Measurements from ENCODE around the gene LEFTY1.

The LEFTY1 gene

DNA sequence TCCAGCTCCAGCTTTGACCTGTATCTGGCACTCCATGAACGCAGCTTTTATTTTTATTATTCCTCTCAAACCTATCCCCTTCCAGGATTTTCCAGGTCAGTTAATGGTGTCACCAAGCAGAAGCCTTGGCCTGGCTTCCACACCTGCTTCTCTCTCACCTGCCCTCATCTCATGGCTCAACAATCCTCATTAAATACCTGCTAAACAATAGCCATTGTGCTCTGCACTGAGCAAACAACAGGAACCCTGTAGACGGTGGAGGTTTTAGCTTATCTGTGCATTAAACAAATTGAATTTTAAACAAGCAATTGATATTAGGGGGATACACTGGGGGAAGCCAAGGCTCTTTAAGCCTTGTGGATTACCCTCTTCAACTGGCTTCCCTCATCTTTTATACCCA is 19.8 kb upstream of the LEFTY1 start:
- TF ChIP-seq, protein P1, sequence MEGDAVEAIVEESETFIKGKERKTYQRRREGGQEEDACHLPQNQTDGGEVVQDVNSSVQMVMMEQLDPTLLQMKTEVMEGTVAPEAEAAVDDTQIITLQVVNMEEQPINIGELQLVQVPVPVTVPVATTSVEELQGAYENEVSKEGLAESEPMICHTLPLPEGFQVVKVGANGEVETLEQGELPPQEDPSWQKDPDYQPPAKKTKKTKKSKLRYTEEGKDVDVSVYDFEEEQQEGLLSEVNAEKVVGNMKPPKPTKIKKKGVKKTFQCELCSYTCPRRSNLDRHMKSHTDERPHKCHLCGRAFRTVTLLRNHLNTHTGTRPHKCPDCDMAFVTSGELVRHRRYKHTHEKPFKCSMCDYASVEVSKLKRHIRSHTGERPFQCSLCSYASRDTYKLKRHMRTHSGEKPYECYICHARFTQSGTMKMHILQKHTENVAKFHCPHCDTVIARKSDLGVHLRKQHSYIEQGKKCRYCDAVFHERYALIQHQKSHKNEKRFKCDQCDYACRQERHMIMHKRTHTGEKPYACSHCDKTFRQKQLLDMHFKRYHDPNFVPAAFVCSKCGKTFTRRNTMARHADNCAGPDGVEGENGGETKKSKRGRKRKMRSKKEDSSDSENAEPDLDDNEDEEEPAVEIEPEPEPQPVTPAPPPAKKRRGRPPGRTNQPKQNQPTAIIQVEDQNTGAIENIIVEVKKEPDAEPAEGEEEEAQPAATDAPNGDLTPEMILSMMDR (IDR thresholded peaks at IDR 0.05; ENCODE audit: insufficient read depth, low read length): no peak
- TF ChIP-seq SPI1 (IDR thresholded peaks at IDR 0.05; ENCODE audit: borderline replicate concordance, low read depth) (no peak), GABPA (IDR thresholded peaks at IDR 0.05; ENCODE audit: low read depth) (no peak), POLR2AphosphoS5 (IDR thresholded peaks at IDR 0.05; ENCODE audit: low read depth) (no peak)
- TF ChIP-seq, protein P2, sequence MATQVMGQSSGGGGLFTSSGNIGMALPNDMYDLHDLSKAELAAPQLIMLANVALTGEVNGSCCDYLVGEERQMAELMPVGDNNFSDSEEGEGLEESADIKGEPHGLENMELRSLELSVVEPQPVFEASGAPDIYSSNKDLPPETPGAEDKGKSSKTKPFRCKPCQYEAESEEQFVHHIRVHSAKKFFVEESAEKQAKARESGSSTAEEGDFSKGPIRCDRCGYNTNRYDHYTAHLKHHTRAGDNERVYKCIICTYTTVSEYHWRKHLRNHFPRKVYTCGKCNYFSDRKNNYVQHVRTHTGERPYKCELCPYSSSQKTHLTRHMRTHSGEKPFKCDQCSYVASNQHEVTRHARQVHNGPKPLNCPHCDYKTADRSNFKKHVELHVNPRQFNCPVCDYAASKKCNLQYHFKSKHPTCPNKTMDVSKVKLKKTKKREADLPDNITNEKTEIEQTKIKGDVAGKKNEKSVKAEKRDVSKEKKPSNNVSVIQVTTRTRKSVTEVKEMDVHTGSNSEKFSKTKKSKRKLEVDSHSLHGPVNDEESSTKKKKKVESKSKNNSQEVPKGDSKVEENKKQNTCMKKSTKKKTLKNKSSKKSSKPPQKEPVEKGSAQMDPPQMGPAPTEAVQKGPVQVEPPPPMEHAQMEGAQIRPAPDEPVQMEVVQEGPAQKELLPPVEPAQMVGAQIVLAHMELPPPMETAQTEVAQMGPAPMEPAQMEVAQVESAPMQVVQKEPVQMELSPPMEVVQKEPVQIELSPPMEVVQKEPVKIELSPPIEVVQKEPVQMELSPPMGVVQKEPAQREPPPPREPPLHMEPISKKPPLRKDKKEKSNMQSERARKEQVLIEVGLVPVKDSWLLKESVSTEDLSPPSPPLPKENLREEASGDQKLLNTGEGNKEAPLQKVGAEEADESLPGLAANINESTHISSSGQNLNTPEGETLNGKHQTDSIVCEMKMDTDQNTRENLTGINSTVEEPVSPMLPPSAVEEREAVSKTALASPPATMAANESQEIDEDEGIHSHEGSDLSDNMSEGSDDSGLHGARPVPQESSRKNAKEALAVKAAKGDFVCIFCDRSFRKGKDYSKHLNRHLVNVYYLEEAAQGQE (IDR thresholded peaks at IDR 0.05; ENCODE audit: insufficient replicate concordance, low read depth): no peak
- H3K4me3 ChIP-seq (replicated peaks; ENCODE audit: insufficient read depth, low read length): no peak overlapping the region
- no peak for DNase-seq (ENCODE audit: low read depth in 1 of 2, low spot score in 1 of 2)

DNA sequence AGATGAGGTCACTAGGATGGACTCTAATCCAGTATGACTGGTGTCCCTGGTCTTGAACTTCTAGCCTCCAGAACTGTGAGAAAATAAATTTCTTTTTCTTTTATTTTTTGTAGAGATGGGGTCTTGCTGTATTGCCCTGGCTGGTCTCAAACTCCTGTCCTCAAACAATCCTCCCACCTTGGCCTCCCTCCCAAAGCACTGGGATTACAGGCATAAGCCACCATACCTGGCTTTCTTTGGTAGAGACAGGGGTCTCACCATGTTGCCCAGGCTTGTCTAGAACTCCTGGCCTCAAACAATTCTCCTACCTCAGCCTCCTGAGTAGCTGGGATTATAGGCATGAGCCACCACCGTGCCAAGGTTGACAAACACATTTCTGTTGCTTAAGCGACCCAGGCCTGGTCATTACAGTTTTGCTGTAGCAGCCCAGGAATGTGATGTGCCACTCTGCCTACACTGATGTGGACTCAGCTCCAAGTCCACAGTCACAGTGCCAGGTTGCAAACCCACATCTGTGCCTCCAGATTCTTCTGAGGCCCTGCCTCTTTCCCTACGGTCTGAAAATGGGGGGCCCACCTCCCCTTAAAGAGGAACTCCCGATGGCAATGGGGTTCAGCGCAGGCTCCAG is 19.2 kb upstream of the LEFTY1 start:
- no peaks in the 10 kb centered on the region for H3K27me3 ChIP-seq (ENCODE audit: insufficient read depth, poor library complexity, severe bottlenecking)
- TF ChIP-seq SPI1 (IDR thresholded peaks at IDR 0.05; ENCODE audit: borderline replicate concordance, low read depth) (no peak), POLR2AphosphoS5 (IDR thresholded peaks at IDR 0.05; ENCODE audit: low read depth) (no peak), GABPA (IDR thresholded peaks at IDR 0.05; ENCODE audit: low read depth) (no peak)
- TF ChIP-seq, protein P1 (IDR thresholded peaks at IDR 0.05; ENCODE audit: insufficient read depth, low read length): no peak
- no peak overlapping the region for H3K4me3 ChIP-seq (replicated peaks; ENCODE audit: insufficient read depth, low read length)
- H3K27ac ChIP-seq (replicated peaks): no peak overlapping the region
- no peak for DNase-seq (ENCODE audit: low read depth in 1 of 2, low spot score in 1 of 2)

More for the DNA sequence above, 19.8 kb upstream of the LEFTY1 start:
- Histone ChIP-seq H3K27ac (replicated peaks) (no peak overlapping the region), H3K27me3 (ENCODE audit: insufficient read depth, poor library complexity, severe bottlenecking) (no peaks in the 10 kb centered on the region)

DNA sequence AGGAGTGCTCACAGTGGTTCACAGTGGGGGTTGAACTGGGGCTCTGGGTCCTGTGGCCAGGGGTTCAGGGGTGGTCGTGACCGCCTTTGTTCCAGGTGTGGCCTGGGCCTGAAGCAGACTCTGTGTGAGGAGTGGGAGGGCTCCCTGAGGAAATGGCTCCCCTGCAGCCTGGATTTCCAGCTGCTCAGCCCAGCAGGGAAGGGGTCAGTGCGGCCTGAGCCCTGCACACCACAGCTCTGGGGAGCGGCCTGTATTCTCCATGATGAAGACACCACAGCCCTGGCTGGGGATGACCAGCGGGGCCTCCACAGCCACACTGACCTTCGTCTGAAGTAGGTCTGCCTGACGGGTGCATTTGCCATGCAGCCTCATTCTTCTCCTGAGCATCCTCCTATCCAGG is 18.4 kb upstream of the LEFTY1 start:
- no peak overlapping the region for H3K4me3 ChIP-seq (replicated peaks; ENCODE audit: insufficient read depth, low read length)
- no peak for DNase-seq (ENCODE audit: low read depth in 1 of 2, low spot score in 1 of 2)
- H3K27ac ChIP-seq (replicated peaks): no peak overlapping the region
- H3K27me3 ChIP-seq (ENCODE audit: insufficient read depth, poor library complexity, severe bottlenecking): no peaks in the 10 kb centered on the region
- TF ChIP-seq, protein P1 (IDR thresholded peaks at IDR 0.05; ENCODE audit: insufficient read depth, low read length): no peak
- TF ChIP-seq, protein P2 (IDR thresholded peaks at IDR 0.05; ENCODE audit: insufficient replicate concordance, low read depth): no peak
- TF ChIP-seq SPI1 (IDR thresholded peaks at IDR 0.05; ENCODE audit: borderline replicate concordance, low read depth) (no peak), POLR2AphosphoS5 (IDR thresholded peaks at IDR 0.05; ENCODE audit: low read depth) (no peak)

DNA sequence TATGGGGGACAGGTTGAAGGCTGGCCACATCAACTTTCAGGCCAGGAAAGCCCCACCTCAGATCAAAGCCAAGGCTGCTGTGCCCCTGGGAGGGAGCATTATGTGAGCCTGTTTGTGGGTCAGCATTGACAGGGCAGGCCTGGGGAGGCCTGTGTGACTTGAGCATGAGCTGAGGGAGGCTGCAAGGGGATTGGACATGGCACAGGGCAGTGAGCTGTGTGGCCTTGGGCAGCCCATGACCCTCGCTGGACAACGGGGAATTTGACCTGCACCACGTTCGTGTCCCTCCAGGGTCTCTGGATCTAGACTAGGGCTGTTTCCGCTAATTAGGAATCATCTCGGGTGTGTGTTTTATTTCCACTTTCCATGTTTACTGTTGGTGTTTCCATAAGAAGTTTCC is 17.5 kb upstream of the LEFTY1 start:
- H3K4me3 ChIP-seq (replicated peaks; ENCODE audit: insufficient read depth, low read length): no peak overlapping the region
- DNase-seq (ENCODE audit: low read depth in 1 of 2, low spot score in 1 of 2): no peak
- no peak overlapping the region for H3K27ac ChIP-seq (replicated peaks)
- no peak for TF ChIP-seq POLR2AphosphoS5 (IDR thresholded peaks at IDR 0.05; ENCODE audit: low read depth)
- TF ChIP-seq, protein P1 (IDR thresholded peaks at IDR 0.05; ENCODE audit: insufficient read depth, low read length): no peak
- no peak for TF ChIP-seq GABPA (IDR thresholded peaks at IDR 0.05; ENCODE audit: low read depth)
- no peak for TF ChIP-seq SPI1 (IDR thresholded peaks at IDR 0.05; ENCODE audit: borderline replicate concordance, low read depth)
- TF ChIP-seq, protein P2 (IDR thresholded peaks at IDR 0.05; ENCODE audit: insufficient replicate concordance, low read depth): no peak
- H3K27me3 ChIP-seq (ENCODE audit: insufficient read depth, poor library complexity, severe bottlenecking): no peaks in the 10 kb centered on the region
